GM21723 (cell line): ENCODE results near the gene DEPDC1B.
"Not testable (repeated sequence)": the region's sequence is repeated elsewhere in the genome, so short reads cannot be mapped to it uniquely, and the experiment has no call there.

Experiments
- ATAC-seq: cut with Tn5 transposase; IDR thresholded peaks from one replicate; pipeline ENCODE4 v1.9.1; 2021; ENCODE audit warnings: mild to moderate bottlenecking, moderate library complexity; ENCODE audit not compliant: unreplicated experiment

The DEPDC1B gene

DNA sequence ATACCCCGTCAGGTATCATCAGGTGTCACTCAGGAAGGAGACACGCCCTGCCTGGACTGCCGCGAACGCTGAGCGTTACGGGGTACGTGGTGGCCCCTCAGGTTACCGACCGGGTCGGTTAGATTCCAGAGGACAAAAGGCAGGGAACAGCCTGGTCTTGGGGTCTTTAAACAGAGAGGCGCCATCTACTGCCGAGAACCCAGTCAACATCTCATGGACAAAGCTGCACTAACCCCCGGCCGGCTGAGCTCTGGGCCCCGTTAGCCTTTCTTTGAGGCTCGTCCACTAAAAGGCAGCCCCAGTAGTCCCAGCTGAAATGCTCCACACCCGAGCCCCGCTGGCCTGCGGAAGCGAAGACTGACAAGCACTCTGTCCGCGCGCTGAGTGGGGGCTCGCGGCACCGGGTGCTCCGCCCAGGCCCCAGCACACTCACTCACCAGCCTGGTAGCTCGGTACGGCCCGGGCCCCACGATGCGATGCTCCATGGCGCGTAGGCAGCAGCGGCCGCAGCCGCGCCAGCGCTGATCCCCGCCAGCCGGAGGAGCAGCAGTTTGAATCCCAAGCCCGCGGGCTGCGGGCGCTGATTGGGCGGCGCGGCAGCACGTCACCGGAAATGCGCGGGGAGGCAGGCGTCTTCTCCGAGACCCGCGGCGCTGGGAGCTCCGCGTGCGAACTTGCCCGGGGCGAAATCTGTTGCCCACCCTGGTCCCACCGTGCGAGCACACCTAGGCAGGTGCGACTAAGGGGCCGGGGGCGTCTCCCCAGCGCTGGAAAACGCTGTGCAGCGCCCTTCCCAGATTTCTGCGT lies at the start of gene DEPDC1B:
DEPDC1B (minus strand) TSS at position 558 of the 807 bp plus-strand sequence; CDS start at position 485, 73 bp downstream.
- ATAC-seq = peak; percentile 92

DNA sequence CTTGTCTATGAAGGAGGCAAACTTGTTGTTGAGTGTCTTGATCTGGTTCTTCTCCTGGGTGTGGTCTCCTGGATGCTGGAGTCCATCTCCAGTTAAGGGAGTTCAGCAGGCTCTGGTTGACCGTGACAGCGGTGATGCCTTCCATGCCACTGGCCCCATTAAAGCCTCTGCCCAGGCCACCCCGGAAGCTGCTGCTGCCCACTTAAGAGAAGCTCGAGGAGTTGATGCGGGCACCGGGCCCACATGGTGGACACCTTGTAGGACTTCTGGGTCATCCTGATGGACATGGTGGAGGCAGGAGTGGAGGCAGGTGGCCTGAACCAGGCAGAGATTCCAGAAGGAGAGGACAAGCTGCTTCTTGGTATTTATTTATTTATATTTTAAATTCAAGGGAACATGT lies 44.7 kb upstream of the DEPDC1B start:
- ATAC-seq = no peak

- ATAC-seq = no peak
These were observed 43.7 kb upstream of the DEPDC1B start for GRCh38 chr5:60743511-60744314.

- ATAC-seq = no peak
These were observed 40.4 kb upstream of the DEPDC1B start for GRCh38 chr5:60740322-60740721.

DNA sequence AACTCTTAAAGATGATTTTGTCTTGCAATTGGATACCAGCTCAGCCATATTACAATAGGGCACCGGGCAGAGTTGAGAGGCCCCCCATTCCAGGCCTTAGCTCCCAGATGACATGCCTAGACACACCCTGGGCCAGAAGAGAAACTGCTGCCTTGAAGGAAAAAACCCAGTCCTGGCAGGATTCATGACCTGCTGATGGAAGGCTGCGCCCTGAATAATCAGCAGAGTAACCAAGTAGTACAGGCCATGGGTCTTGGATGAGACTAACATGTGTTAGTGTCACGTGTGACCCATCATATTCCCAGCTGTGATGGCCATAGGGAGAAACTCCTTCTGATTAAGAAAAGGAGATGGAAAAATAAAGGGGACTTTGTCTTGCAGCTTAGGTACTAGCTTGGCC lies 39.0 kb upstream of the DEPDC1B start:
- ATAC-seq = no peak

DNA sequence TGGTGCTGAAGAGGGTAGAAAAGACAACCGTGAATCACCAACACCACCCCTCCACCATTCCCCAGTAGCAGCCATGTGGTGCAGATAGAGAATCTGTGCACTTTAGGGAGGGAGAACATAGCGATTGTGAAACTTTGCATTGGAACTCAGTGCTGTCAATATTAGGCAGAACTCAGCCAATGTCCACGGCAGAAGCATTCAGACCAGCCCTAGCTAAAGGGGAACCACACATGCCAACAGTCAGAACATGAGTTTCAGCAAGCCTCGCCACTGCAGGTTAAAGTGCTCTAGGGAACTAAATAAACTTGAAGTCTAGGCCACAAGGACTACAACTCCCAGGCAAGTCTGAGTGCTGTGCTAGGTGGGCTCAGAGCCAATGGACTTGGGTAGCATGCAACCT lies 38.5 kb upstream of the DEPDC1B start:
- no peak for ATAC-seq

GRCh38 chr5:60730858-60731257 lies 30.9 kb upstream of the DEPDC1B start:
- ATAC-seq = not testable (repeated sequence)

- ATAC-seq = no peak
These were observed 27.2 kb upstream of the DEPDC1B start for GRCh38 chr5:60727033-60727679.

DNA sequence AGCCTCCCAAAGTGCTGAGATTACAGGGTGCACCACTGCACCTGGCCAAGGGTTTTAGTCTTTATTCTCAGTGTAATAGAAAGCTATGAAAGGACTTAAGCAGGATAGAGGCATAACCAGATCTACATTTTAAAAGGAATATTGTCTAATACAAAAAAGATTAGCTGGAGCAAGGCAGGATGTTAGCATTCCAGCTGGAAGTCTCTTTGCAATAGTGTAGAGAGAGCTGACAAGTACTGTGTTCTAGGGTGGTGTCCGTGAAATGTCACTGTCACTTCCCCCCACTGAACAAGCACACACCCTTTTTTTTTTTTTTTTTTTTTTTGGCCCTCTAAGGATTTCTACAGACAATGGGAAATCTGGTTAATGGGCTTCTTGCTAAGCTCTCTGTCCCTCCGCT lies 24.2 kb upstream of the DEPDC1B start:
- ATAC-seq = no peak

- no peak for ATAC-seq
These were observed 22.4 kb upstream of the DEPDC1B start for GRCh38 chr5:60722416-60722815.

GRCh38 chr5:60719329-60719728 lies 19.4 kb upstream of the DEPDC1B start:
- no peak for ATAC-seq

- ATAC-seq = no peak
These were observed 18.4 kb upstream of the DEPDC1B start for GRCh38 chr5:60718166-60718892.

DNA sequence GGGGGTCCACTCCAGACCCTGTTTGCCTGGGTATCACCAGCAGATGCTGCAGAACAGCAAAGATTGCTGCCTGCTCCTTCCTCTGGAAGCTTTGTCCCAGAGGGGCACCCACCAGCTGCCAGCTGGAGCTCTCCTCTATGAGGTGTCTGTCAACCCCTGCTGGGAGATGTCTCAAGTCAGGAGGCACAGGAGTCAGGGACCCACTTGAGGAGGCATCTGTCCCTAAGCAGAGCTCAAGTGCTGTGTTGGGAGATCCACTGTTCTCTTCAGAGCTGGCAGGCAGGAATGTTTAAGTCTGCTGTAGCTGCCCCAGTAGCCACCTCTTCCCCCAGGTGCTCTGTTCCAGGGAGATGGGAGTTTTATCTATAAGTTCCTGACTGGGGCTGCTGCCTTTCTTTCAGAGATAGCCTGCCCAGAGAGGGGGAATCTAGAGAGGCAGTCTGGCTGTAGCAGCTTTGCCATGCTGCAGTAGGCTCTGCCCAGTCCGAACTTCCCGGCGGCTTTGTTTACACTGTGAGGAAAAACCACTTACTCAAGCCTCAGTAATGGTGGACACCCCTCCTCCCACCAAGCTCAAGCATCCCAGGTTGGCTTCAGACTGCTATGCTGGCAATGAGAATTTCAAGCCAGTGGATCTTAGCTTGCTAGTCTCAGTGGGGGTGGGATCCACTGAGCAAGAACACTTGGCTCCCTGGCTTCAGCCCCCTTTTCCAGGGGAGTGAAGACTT lies 15.4 kb upstream of the DEPDC1B start:
- not testable (repeated sequence) for ATAC-seq

- ATAC-seq = no peak
These were observed 13.0 kb upstream of the DEPDC1B start for GRCh38 chr5:60712950-60713349.

DNA sequence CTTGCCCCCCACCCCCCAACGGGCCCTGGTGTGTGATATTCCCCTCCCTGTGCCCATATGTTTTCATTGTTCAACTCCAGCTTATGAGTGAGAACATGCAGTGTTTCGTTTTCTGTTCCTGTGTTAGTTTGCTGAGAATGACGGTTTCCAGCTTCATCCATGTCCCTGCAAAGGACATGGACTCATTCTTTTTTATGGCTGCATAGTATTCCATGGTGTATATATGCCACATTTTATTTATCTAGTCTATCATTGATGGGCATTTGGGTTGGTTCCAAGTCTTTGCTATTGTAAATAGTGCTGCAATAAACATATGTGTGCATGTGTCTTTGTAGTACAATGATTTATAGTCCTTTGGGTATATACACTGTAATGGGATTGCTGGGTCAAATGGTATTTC lies 11.9 kb upstream of the DEPDC1B start:
- not testable (repeated sequence) for ATAC-seq

GRCh38 chr5:60710362-60710761 lies 10.4 kb upstream of the DEPDC1B start:
- no peak for ATAC-seq

DNA sequence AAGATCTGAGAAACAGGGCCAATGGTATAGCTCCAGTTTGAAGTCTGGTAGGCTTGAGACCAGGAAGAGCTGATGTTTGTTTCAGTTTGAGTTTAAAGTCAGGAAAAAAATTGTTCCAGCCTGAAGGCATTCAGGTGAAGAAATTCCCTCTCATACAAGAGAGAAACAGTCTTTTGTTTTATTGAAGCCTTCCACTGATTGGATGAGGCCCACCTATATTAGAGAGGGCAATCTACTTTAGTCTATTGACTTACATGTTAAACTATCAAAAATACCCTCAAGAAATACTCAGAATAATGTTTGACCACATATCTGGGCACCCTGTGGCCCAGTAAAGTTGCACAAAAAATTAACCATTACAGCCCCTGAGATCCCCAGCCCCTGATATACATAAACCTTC lies 5.2 kb upstream of the DEPDC1B start:
- ATAC-seq = no peak

DNA sequence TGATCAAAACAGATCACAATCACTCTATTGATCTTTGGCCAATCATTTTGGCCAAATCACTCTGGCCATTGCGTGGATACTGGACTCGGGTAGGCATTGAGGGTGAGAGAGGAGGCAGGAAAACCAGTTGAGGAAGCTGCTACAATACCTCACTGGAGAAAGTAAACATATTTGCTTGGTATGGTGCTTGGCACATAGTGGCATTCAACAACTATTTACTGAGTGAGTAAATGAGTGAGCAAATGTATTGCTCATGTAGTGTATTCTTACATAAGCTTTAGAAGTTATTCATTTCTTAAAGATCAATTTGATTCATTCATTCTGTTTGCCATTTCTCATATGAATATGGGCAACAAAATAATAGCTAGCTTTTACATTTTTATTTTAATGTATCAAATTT lies 4.0 kb upstream of the DEPDC1B start:
- no peak for ATAC-seq

GRCh38 chr5:60701321-60701968 lies 1.5 kb upstream of the DEPDC1B start:
- no peak for ATAC-seq

DNA sequence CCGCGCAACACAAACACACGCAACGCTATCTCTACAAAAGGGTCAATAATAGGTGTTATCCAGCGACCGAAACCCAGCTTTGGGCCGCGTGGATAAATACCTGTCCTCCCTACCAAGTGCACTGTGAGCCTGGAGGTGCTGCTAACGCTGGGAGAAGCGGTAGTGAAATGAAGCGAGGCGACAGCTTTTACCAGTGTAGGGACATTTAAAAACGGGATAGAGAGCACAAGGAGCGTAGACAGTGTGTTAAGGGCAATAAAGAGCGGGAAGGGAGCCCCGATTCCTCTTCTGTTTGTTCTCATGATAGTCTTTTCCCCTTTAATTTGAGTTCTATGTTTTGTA lies 421 bp upstream of the DEPDC1B start:
- ATAC-seq = peak; percentile 23
